Measurements from ENCODE around the gene SYF2.

DNA sequence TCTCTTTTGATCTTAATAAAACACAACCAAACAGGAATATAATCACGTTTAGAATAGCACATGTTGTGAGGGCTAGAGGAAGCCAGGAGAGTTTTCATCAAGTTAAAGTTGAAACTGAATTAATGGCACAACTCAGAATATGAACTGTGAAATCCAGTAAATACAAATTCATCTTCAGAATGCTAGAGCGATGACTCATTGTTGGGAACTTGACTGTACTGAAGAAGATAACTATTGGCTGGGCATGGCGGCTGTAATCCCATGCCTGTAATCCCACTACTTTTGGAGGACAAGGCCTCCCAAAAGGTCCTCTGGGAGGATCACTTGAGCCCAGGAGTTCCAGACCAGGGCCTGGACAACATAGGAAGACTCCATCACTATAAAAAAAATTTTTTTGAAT, 8.8 kb downstream of the SYF2 start:
- TF ChIP-seq EZH2 (IDR thresholded peaks at IDR 0.05; ENCODE audit: borderline replicate concordance) (no peak), CTCF (IDR thresholded peaks at IDR 0.05; ENCODE audit: poor library complexity) (no peak), EZH2phosphoT487 (IDR thresholded peaks at IDR 0.05; ENCODE audit: low read depth, severe bottlenecking, unreplicated experiment) (no peak)
